HFFc6 (cell line): ENCODE measurements around the gene GPR183. TPM values are rescaled to one million over a fixed set of nuclear protein-coding genes. Genes with fewer than 3 reads are reported as not detected.
"Not testable (repeated sequence)": the region's sequence is repeated elsewhere in the genome, so short reads cannot be mapped to it uniquely, and the experiment has no call there.

Experiments
- DNase-seq: peaks from one replicate; pipeline ENCODE4 v3.0.0-alpha.2; 2018
- H3K27ac Mint-ChIP-seq: 2 replicates; pipeline ENCODE4 v1.8.0; 2020; ENCODE audit warnings: mild to moderate bottlenecking, mixed read lengths
- H3K27me3 Mint-ChIP-seq: 2 replicates; pipeline ENCODE4 v1.8.0; 2021; ENCODE audit warnings: mild to moderate bottlenecking, moderate library complexity, mixed read lengths; ENCODE audit not compliant: insufficient read depth
- H3K36me3 Mint-ChIP-seq: 2 replicates; pipeline ENCODE4 v1.8.0; 2021; ENCODE audit warnings: low read depth, mixed read lengths
- H3K4me1 Mint-ChIP-seq: 2 replicates; pipeline ENCODE4 v1.8.0; 2020; ENCODE audit warnings: low read depth, mixed read lengths
- H3K4me3 Mint-ChIP-seq: 2 replicates; pipeline ENCODE4 v1.8.0; 2020; ENCODE audit warnings: mild to moderate bottlenecking, moderate library complexity, mixed read lengths
- H3K9me3 Mint-ChIP-seq: 2 replicates; pipeline ENCODE4 v1.8.0; 2020; ENCODE audit warnings: mild to moderate bottlenecking, mixed read lengths
- CTCF ChIP-seq: fragments of 200-600 bp; sonication (generic); IDR thresholded peaks from 2 replicates; pipeline ENCODE4 v1.5.0; 2021; ENCODE audit warnings: antibody characterized with exemption, mild to moderate bottlenecking
- total RNA-seq, 6 experiments: library from RNA; stranded (reverse); fragmentation: NEBNext Ultra II Directional; extraction: Animal tissue kit (Norgen Biotek cat#: 25700); gene quantifications; 2 replicates in 1 of 6; 3 replicates in 5 of 6; pipeline ENCODE4 v1.2.3, GENCODE V29; 2021

Gene GPR183
- total RNA-seq, 6 experiments from 2014 or later, result 0.17 TPM; not detected in 5

GRCh38 chr13:99255271-99255670 is 51.9 kb downstream of the GPR183 start:
- no peak for DNase-seq
- peaks cover 14% of the 10 kb centered on the region for H3K36me3 Mint-ChIP-seq
- no peak overlapping the region for H3K4me3 Mint-ChIP-seq
- H3K9me3 Mint-ChIP-seq, result no peaks in the 10 kb centered on the region
- peaks cover 15% of the 10 kb centered on the region for H3K4me1 Mint-ChIP-seq
- H3K27me3 Mint-ChIP-seq, result peaks cover 3% of the 10 kb centered on the region
- no peak for TF ChIP-seq CTCF
- H3K27ac Mint-ChIP-seq, result no peak overlapping the region

- H3K4me1 Mint-ChIP-seq, result peaks cover 13% of the 10 kb centered on the region
- H3K9me3 Mint-ChIP-seq, result no peaks in the 10 kb centered on the region
- TF ChIP-seq CTCF, result no peak
- H3K36me3 Mint-ChIP-seq, result peaks cover 13% of the 10 kb centered on the region
- H3K27me3 Mint-ChIP-seq, result no peaks in the 10 kb centered on the region; the same call in none of the 2 replicates
- H3K4me3 Mint-ChIP-seq, result no peak overlapping the region
- no peak overlapping the region for H3K27ac Mint-ChIP-seq
- no peak for DNase-seq
These were observed 52.4 kb downstream of the GPR183 start for GRCh38 chr13:99254830-99255229.

- H3K27ac Mint-ChIP-seq, result no peak overlapping the region
- peaks cover 21% of the 10 kb centered on the region for H3K36me3 Mint-ChIP-seq
- no peak overlapping the region for H3K4me3 Mint-ChIP-seq
- H3K27me3 Mint-ChIP-seq, result no peaks in the 10 kb centered on the region; the same call in 1 of the 2 replicates
- H3K9me3 Mint-ChIP-seq, result no peaks in the 10 kb centered on the region
- H3K4me1 Mint-ChIP-seq, result peaks cover 15% of the 10 kb centered on the region
- no peak for TF ChIP-seq CTCF
- no peak for DNase-seq
These were observed 55.3 kb downstream of the GPR183 start for GRCh38 chr13:99251921-99252320.

- Mint-ChIP-seq H3K27me3 (no peaks in the 10 kb centered on the region; the same call in 1 of the 2 replicates), H3K4me3 (no peak overlapping the region), H3K4me1 (peaks cover 11% of the 10 kb centered on the region), H3K36me3 (peaks cover 21% of the 10 kb centered on the region), H3K9me3 (no peaks in the 10 kb centered on the region), H3K27ac (no peak overlapping the region)
- TF ChIP-seq CTCF, result no peak
- DNase-seq, result no peak
These were observed 56.0 kb downstream of the GPR183 start for GRCh38 chr13:99250982-99251825.

- not testable (repeated sequence) for H3K9me3 Mint-ChIP-seq, H3K27me3 Mint-ChIP-seq, DNase-seq, H3K4me3 Mint-ChIP-seq, H3K27ac Mint-ChIP-seq
- Mint-ChIP-seq H3K36me3 (peaks cover 13% of the 10 kb centered on the region), H3K4me1 (peaks cover 15% of the 10 kb centered on the region)
These were observed 57.6 kb downstream of the GPR183 start for GRCh38 chr13:99249606-99250005.

GRCh38 chr13:99249178-99249577 is 58.0 kb downstream of the GPR183 start:
- peaks cover 12% of the 10 kb centered on the region for H3K36me3 Mint-ChIP-seq
- H3K4me1 Mint-ChIP-seq, result peaks cover 15% of the 10 kb centered on the region

More at GRCh38 chr13:99249178-99249577, 58.0 kb downstream of the GPR183 start:
- DNase-seq, H3K9me3 Mint-ChIP-seq, H3K27ac Mint-ChIP-seq, H3K4me3 Mint-ChIP-seq, H3K27me3 Mint-ChIP-seq: not testable (repeated sequence)
